Skeletal muscle tissue (tissue), 4 donors: ENCODE measurements around the gene TJP1. TPM values are rescaled to one million over a fixed set of nuclear protein-coding genes. Genes with fewer than 3 reads are reported as not detected.

ENCODE experiments used
- H3K27ac ChIP-seq: one replicate; pipeline ENCODE4 v1.7.0; 2013; ENCODE audit warnings: mild to moderate bottlenecking, low read depth, low read length, inconsistent platforms
- H3K27me3 ChIP-seq, 3 donors: one replicate each; pipeline ENCODE4 v1.7.0; 2013; ENCODE audit warnings: low read length in 3 of 3; ENCODE audit not compliant: control insufficient read depth in 3 of 3, insufficient read depth in 3 of 3
- H3K36me3 ChIP-seq, 3 donors: one replicate each; pipeline ENCODE4 v1.7.0; 2013; ENCODE audit warnings: low read length in 3 of 3; ENCODE audit not compliant: control insufficient read depth in 3 of 3, insufficient read depth in 3 of 3
- H3K4me1 ChIP-seq, 3 donors: one replicate each; pipeline ENCODE4 v1.7.0; 2013; ENCODE audit warnings: low read length in 3 of 3, mild to moderate bottlenecking in 3 of 3; ENCODE audit not compliant: control insufficient read depth in 3 of 3, insufficient read depth in 3 of 3
- H3K4me3 ChIP-seq, 3 donors: one replicate each; pipeline ENCODE4 v1.7.0; 2013; ENCODE audit warnings: low read length in 3 of 3
- H3K9ac ChIP-seq, 3 donors: one replicate each; pipeline ENCODE4 v1.7.0; 2013; ENCODE audit warnings: low read length in 3 of 3, mild to moderate bottlenecking in 3 of 3, moderate library complexity in 2 of 3, low read depth in 1 of 3
- H3K9me3 ChIP-seq, 3 donors: one replicate each; pipeline ENCODE4 v1.7.0; 2013; ENCODE audit warnings: low read length in 3 of 3; ENCODE audit not compliant: control insufficient read depth in 3 of 3
- total RNA-seq: library from RNA; depleted of rRNA; stranded (reverse); fragments of >200 nt; gene quantifications from one replicate; pipeline ENCODE4 v1.2.3, GENCODE V29; 2014
- donor health status: Osteomylitis.

Gene TJP1
- total RNA-seq, 1 donor from 2014 or later: 53.2 TPM

GRCh38 chr15:29805708-29806104 is 16.6 kb downstream of the TJP1 start:
- no peak overlapping the region for H3K27ac ChIP-seq

GRCh38 chr15:29805043-29805707 is 17.1 kb downstream of the TJP1 start:
- H3K9ac ChIP-seq: no peak overlapping the region
- H3K9me3 ChIP-seq: no peaks in the 10 kb centered on the region
- peaks cover 8 to 14% (median 8%) of the 10 kb centered on the region in 3 donors for H3K4me1 ChIP-seq
- no peak overlapping the region for H3K27ac ChIP-seq
- no peak overlapping the region for H3K4me3 ChIP-seq
- H3K36me3 ChIP-seq: no peaks in the 10 kb centered on the region
- H3K27me3 ChIP-seq: no peaks in the 10 kb centered on the region

More at GRCh38 chr15:29805708-29806104, 16.6 kb downstream of the TJP1 start:
- Histone ChIP-seq H3K4me3 (no peak overlapping the region), H3K36me3 (no peaks in the 10 kb centered on the region), H3K9ac (no peak overlapping the region), H3K9me3 (no peaks in the 10 kb centered on the region), H3K4me1 (peaks cover 8 to 14% (median 8%) of the 10 kb centered on the region in 3 donors), H3K27me3 (no peaks in the 10 kb centered on the region)

- Histone ChIP-seq H3K4me1 (peaks cover 8 to 14% (median 8%) of the 10 kb centered on the region in 3 donors), H3K9me3 (no peaks in the 10 kb centered on the region), H3K27me3 (no peaks in the 10 kb centered on the region), H3K36me3 (peaks cover 0 to 6% (median 3%) of the 10 kb centered on the region in 3 donors), H3K4me3 (no peak overlapping the region), H3K9ac (no peak overlapping the region), H3K27ac (no peak overlapping the region)
Observed at GRCh38 chr15:29802411-29802810, 19.9 kb downstream of the TJP1 start.

GRCh38 chr15:29800491-29801366 is 21.5 kb downstream of the TJP1 start:
- peak overlapping the region in 1 of 3 donors; percentile 25 for H3K4me3 ChIP-seq
- peaks cover 0 to 6% (median 3%) of the 10 kb centered on the region in 3 donors for H3K36me3 ChIP-seq
- H3K9me3 ChIP-seq: no peaks in the 10 kb centered on the region
- no peak overlapping the region for H3K9ac ChIP-seq
- H3K27ac ChIP-seq: no peak overlapping the region
- H3K4me1 ChIP-seq: peaks cover 8 to 11% (median 8%) of the 10 kb centered on the region in 3 donors
- no peaks in the 10 kb centered on the region for H3K27me3 ChIP-seq

- H3K4me1 ChIP-seq: peaks cover 2 to 4% (median 3%) of the 10 kb centered on the region in 3 donors
- H3K27ac ChIP-seq: no peak overlapping the region
- H3K9ac ChIP-seq: no peak overlapping the region
Observed at GRCh38 chr15:29799859-29800258, 22.4 kb downstream of the TJP1 start.

GRCh38 chr15:29795610-29796009 is 26.7 kb downstream of the TJP1 start:
- Histone ChIP-seq H3K4me3 (no peak overlapping the region), H3K9ac (no peak overlapping the region), H3K27me3 (no peaks in the 10 kb centered on the region), H3K4me1 (no peaks in the 10 kb centered on the region), H3K36me3 (peaks cover 0 to 13% (median 6%) of the 10 kb centered on the region in 3 donors), H3K9me3 (no peaks in the 10 kb centered on the region), H3K27ac (no peak overlapping the region)

More at GRCh38 chr15:29799859-29800258, 22.4 kb downstream of the TJP1 start:
- Histone ChIP-seq H3K36me3 (peaks cover 0 to 6% (median 3%) of the 10 kb centered on the region in 3 donors), H3K4me3 (no peak overlapping the region), H3K9me3 (no peaks in the 10 kb centered on the region), H3K27me3 (no peaks in the 10 kb centered on the region)

- no peaks in the 10 kb centered on the region for H3K9me3 ChIP-seq
- H3K9ac ChIP-seq: no peak overlapping the region
- peaks cover 0 to 6% (median 0%) of the 10 kb centered on the region in 3 donors for H3K4me1 ChIP-seq
- peaks cover 0 to 7% (median 3%) of the 10 kb centered on the region in 3 donors for H3K36me3 ChIP-seq
- no peak overlapping the region for H3K4me3 ChIP-seq
- H3K27me3 ChIP-seq: no peaks in the 10 kb centered on the region
- H3K27ac ChIP-seq: no peak overlapping the region
Observed at GRCh38 chr15:29792426-29793159, 29.7 kb downstream of the TJP1 start.

- Histone ChIP-seq H3K27me3 (no peaks in the 10 kb centered on the region), H3K9ac (no peak overlapping the region), H3K27ac (no peak overlapping the region), H3K4me3 (no peak overlapping the region), H3K36me3 (peaks cover 0 to 6% (median 3%) of the 10 kb centered on the region in 3 donors), H3K9me3 (no peaks in the 10 kb centered on the region), H3K4me1 (peaks cover 0 to 6% (median 0%) of the 10 kb centered on the region in 3 donors)
Observed at GRCh38 chr15:29790607-29791006, 31.7 kb downstream of the TJP1 start.

GRCh38 chr15:29789871-29790270 is 32.4 kb downstream of the TJP1 start:
- H3K9me3 ChIP-seq: no peaks in the 10 kb centered on the region

More at GRCh38 chr15:29789871-29790270, 32.4 kb downstream of the TJP1 start:
- no peak overlapping the region for H3K9ac ChIP-seq
- no peak overlapping the region for H3K27ac ChIP-seq
- peaks cover 0 to 6% (median 3%) of the 10 kb centered on the region in 3 donors for H3K36me3 ChIP-seq
- H3K27me3 ChIP-seq: no peaks in the 10 kb centered on the region
- H3K4me1 ChIP-seq: peaks cover 0 to 6% (median 0%) of the 10 kb centered on the region in 3 donors
- no peak overlapping the region for H3K4me3 ChIP-seq
